GM18520 (cell line): ENCODE measurements around the gene TMUB1.

ENCODE experiments used
- ATAC-seq: cut with Tn5 transposase; IDR thresholded peaks from one replicate; pipeline ENCODE4 v1.9.1; 2021; ENCODE audit not compliant: unreplicated experiment

Gene TMUB1, protein sequence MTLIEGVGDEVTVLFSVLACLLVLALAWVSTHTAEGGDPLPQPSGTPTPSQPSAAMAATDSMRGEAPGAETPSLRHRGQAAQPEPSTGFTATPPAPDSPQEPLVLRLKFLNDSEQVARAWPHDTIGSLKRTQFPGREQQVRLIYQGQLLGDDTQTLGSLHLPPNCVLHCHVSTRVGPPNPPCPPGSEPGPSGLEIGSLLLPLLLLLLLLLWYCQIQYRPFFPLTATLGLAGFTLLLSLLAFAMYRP

DNA sequence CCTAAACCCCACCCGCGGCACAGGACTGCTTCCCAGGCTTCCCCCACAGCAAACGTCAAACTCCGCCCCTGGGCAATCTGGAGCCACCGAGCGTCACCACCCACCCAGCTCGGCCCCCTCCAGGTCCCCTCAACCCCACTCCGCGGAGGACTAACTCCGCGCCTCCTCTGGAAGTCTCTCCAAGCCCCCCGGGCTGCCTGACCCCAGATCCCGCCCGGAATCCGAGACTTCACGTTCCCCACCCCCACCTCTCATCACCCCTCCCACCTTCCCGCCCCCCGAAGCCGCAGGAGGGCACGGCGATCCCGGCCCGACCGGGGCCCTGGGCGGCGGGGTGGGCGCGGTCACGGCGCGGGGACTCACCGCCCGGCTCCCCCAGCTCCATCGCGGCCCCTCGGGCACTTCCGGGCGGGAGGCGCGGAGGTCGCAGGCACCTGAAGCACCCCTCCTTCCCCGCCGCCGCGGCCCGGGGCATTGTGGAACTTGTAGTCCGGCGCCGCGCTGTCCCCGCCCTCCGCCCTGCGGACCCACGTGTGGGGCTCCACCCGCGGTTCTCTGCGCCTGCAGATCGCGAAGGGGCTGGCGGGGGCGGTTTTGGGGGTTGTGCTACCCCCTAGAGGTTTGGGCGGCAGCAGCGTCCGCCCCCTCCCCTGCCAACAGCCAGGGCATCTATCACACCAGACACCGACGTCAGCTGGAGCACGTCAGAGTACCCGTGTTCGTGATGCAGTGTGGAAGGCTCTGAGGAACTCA lies at the start of gene TMUB1:
TSS of gene TMUB1 (minus strand) at position 423 of the 753 bp plus-strand sequence. CDS start 930 bp downstream, outside the sequence.
- ATAC-seq = peak; percentile 30

DNA sequence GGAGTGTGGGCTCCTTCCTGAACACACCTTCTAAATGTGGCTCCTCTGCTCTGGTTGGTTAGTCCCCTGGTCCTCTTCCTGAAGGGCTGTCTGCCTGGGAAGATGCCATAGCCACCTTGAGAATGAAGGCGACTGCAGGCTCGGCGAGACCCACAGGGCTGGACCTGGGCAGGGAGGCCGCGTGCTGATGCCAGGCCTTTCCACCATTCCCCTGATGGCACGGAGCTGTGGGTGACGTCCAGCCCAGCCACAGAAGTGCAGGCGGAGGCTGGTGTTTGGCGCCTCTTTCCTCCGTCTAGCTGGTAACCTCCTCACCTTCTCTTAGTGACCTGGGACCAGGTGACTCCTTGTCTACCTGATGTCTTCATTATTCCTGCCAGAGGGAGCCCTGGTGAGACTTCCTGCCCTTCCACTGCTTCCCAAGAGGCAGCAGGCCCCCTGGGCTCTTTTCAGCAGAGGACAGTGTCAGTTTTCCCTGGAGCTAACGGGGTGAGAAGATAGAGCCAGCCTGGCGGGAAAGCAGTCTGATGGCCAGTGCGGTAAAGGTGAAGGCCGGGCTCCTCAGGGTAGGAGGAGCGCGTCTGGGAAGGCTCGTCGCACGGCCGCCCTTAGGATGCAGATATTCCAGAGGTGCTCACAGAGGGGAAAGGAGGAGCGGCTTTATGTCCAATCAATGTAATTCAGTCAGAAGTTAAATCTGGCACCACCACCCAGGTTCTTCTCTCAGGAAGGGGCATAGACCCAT lies 49.3 kb upstream of the TMUB1 start:
- ATAC-seq = no peak

DNA sequence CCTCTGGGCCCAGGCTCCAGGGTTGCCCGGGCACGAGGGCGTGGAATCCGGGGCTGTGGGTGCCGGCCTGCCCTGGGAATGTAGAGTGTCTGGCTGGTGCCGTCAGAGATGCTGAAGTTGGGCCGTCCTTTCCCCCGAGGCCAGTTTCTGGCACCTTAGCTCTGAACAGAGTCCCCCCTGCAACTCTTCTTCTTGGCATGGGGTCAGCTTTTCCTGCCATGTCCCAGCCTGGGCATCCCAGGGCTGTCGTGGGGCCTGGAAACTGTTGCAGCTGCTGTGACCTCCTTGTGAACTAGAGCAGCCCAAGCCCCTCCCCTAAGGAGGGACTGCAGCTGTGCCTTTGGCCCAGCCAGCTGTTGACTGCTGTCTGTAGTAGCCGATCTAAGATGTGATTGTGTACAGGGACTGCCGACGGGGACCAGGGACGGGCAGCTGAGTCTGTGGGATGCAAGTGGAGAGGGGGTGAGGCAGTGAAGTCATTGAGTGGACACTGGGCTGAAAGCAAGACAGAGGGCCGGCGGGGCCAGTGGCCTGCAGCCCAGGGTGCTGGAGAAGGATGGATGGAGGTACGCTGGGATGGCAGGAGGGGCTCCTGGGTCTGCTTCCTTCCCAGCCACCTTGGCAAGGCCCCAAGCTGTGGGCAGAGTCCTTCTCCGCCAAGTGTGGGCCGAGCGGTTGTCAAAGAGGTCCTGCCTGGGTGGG lies 48.5 kb upstream of the TMUB1 start:
- no peak for ATAC-seq

DNA sequence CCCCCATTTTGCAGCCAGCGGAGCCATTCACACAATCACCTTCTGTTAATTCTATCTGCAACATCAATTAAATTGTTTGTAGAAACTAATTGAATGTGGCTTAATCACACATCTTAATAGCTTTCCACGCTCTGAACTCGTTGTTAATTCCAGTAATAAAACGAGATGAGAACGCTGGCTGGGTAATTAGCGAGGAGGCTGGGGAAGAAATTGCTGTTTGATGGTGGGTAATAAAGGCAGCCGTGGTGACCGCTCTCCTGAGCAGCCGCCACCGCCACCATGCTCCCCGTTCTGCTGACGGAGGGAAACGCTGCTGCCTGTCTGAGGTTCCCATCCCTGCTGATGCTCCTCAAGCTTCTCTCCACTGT lies 47.9 kb upstream of the TMUB1 start:
- no peak for ATAC-seq

DNA sequence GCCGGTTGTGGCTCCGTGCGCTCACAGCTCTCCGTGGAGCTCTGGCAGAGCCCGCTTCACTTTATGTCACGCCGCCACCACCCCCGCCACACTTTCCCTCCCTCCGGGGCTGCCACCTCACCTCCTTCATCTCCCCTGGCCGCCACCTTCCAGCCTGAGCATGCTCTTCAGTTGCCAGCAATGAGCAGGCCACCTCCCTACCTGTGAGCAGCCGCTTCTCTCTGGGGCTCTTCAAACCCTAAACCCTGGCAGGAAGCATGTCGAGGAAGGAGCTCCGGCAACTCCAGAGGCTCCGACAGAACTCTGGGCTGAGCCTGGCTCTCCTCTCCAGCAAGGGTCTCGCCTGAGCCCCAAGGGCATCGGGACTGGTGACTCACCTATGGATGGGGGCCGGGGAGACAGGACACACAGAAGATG lies 47.5 kb upstream of the TMUB1 start:
- ATAC-seq = no peak

DNA sequence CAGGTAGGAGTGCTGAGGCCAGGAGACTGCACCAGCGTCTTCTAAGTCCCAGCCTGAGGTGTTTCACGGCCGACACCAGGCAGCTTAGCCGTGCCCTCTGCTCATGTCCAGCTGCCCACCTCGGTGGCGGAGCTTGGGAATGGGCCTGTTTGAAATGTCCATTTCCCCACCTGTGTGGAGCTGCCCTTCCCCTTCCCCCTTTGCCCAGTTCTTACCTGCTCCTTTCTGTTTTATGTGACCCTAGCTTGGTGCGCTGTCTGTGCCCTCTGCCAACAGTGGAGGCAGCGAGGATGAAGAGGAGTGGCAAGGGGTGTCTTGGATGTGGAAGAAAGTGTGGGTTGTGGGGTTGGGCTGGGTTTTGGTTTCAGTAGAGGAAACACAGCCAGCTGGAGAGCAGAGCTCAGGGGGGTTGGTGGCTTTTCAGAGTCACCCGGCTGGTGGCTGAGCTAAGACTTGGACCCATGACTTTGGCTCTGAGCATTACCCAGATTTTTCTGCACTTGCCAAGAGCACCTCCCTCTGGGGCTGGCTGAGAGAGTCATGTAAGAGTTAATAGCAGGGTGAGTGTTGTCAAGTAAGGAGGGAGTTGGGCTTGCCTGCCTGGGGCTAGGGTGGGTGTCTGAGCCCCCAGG lies 46.8 kb upstream of the TMUB1 start:
- no peak for ATAC-seq

DNA sequence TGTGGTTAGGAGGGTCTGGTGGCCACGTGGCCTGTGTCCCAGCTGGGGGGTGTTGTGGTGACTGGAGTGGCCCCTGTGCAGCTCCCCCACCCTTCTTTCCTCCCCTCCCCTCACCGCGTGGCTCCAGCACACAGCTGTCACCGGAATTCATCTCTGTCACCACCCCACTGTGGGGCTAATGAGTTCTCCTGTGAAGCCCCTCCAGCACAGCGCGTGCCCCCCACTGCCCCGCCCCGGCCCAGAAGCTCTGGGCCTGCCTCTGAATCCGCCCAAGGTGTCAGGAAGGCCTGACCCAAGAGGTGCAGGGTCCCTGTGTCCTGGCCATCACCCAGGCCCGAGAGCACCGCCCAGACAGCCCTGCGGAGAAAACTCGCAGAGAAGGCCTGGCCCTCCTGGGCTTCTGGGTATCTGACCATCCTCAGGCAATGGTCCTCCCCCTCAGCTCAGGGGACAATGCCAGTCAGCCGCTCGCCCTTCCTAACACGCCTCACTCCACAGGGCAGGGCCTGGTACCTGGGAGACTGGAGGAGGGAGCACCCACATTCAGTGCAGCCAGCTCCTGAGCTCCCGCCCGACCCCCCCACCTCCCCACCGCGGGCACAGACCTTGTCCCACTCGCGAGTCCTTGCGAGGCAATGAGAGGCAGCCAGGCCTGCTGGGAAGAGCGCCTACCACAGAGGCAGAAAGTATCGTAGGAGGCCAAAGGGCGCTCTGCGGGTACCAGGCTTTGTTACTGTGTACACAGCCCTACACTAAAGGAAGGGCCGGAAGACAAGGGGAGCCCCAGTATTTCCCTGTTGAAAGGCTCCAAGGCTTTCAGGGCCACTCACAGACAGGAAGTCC lies 46.0 kb upstream of the TMUB1 start:
- no peak for ATAC-seq

DNA sequence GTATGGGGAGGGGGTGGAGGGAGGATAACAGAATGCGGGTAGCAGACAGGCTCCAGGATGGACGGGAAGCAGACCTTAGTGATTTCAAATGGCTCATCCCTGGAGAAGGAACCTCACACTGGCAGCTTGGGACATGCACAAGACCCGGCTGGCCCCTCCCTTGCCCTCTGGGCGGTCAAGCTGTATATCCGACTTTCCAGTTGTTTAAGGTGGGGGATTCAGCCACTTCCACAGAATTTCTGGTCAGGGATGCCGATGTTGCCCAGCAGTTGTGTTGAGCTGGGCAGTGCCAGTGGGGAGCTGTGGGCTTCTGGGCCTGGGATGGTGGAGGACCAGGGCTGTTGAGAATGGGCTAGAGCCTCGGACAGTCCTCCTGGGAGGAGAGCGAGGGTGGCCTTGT lies 45.4 kb upstream of the TMUB1 start:
- no peak for ATAC-seq

DNA sequence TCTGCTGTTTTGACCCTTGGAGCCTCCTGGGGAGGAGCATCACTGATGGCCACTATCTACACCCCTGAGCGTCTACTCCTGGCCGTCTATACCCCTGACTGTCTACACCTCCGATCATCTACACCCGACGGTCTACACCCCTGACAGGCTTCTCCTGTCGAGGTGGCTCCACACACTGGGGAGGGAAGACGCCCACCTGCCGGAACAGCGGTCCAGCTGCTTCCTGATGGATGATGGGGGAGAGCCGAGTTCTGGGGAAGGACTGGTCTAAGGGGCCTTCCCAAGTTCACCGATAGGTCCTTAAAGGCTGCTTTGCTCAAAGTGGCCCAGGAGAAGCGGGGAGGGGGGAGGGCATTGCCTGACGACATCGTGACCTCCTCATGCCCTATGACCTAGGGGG lies 44.9 kb upstream of the TMUB1 start:
- no peak for ATAC-seq

DNA sequence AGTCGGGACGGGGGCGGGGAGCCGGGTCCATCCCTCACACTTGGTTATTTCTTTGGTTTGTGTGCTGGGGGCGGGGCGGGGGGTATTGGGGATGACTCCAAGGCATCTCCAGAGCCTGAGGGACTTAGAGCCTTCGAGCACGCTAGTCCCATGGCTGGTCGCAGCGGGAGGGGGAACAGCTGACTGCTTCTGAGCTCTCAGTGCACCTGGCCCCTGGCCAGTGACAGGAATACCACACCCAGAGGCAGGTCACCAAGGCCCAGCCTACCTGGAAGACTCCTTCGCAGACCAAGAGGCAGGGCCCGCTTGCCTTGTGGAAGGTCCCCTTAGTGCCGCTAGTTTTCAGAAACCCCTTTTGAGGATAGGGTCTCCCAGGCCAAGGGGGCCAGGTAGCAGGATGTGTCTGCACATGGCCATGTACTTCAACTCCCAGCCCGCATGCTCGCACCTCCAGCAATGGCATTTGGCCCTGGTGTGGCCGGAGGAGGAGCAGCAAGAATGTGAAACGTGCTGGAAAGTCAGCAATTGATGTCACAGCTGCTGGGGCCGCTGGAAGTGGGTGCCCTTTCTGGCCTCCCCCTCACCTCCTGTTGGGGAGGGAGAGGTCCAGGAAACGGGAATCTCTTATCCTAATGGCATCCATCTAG lies 43.3 kb upstream of the TMUB1 start:
- ATAC-seq = no peak

DNA sequence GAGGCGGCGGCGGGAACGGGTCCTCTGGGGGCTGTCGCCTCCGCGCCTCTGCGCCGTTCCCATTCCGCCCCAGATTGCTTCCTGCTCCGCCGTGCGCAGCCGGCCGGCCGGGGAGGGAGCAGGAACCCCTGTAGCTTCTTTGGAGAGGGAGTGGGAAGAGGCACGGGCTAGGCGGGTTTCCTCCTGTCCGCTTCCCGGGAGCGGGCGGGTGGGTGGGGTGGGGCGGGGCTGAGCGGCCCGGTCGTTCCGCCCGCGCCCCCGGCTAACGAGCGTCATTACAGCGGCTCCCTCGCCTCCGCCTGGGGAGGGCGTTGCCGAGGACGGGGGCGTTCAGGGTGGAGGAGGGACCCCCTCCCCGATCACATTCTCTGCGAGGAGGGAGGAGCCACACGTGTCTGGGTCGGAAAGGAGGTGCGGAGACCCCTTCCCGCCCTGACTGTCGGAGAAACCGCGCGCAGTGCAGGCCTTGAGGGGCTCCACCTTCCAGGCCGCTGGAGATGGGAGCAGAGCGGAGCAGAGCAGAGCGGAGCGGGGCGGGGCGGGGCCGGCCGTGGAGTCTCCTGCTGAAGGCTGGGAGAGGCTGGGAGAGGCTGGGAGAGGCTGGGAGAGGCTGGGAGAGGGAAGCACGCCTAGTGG lies 42.7 kb upstream of the TMUB1 start:
- ATAC-seq = no peak

DNA sequence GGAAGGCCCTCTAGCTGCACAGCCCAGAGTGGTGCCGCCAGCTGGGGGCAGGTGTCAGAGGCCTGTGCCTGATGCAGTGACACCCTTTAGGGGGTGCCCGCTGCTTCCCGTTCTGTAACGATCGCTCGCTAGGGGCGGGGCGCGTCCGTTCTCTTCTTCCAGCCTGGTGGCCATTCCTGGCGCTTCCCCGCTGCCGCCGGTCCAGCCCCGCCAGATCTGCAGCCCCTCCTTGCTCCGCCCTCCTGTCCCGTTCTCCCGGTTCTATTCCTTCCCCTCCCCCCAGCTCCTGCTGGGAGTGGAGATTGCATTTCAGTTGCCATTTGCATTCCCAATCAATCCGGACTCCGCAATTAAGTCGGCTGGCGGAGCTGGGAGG lies 42.2 kb upstream of the TMUB1 start:
- no peak for ATAC-seq

DNA sequence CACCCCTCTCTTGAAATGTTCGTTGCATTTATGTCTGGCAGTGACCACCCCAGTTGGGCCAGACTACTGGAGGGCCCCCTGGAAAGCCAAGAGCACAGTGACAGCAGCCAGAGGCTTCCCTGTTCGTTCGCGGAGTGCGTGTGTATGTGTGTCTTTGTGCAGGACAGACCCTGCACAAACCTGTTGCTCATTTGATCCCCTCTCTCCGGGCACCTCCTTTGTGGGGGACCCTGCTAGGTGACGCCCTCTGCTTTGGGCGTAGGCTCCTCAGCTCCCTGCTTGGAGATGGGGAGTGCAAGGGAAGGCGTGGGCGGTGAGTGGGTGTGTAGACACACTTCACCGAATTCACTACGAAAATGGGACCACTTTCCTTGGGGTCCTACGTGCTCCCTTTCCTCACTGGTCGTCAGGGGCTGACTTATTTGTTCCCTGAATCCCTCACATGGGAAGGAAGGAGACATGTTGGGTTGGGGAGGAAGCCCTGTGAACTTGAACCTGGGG lies 41.7 kb upstream of the TMUB1 start:
- ATAC-seq = no peak

DNA sequence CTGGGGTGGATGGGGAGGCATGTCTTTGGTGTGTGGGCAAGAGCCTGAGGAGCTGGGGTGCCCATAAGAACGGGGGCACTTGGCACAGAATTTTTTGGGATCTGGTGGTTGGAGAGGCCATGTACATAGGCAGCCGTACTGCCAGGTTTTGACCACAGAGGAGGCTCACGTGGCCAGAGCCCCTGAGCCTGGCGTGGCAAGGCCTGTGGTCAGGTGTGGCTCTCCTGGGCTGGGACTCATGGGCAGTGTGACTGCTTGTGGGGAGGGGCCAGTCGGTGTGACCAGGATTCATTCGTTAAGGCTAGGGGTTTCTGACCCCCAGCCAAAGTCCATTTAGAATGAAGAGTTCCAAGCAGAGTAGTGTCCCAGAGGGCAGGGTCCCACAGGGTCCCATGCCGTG lies 41.2 kb upstream of the TMUB1 start:
- no peak for ATAC-seq

DNA sequence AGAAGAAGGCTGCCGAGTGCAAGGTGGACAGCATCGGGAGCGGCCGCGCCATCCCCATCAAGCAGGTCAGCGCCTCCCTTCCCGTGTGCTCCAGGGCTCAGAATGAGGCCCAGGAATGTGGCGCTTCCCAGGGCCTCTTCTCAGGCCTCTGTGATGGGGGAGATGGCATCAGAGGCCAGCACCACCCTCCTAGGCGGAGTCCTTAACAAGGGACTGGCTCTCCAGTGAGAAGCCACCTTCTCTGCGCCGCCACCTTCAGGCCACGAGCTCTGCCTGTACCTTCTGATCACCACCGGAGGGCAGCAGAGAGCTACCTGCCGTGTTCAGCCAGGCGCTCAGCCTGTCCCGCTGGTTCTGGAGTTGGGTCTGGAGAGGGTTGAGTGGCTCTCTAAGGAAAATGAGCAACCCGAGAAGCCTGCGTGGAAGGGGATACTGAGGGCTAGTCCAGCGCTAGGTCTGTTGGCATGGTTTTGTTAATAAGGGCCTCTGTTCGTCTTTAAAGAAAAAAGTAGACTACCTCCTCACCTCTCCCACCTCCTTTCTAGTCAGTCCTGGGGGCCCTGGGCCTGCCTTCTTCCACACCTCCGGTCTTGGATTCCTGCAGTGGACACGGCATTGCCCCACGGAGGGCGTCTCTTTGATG lies 40.6 kb upstream of the TMUB1 start:
- ATAC-seq = peak; percentile 72

DNA sequence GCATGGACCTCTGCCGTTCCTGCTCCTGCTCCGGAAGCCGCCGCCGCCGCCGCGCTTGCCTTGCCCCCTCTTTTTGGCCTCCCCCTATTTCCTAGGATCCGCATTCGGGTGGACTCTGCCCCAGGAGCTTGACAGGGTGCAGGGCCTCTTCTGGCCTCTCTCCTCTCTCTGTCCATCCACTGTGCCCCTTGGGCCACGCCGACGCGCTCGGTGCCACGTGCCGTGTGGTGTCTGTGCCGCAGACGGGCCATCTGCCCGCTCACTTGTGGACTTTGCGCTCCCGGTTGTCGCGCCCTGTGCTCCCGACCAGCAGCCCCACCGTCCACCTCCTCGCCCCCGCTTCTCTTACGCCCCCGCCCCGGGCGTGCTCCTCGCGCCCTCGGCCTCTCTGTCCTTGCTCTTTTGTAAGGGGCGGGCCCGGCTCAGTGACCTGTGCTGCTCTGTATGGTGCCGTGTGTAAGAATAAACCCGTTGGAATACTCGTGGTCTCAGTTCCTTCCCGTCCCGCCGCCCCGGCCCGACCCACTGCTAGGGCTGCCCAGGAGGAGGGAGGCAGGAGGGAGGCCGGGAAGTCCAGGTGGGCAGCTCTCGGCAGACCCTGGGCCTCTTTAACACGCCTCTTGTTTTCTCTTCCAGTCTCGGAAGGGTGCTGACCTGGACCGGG lies 40.0 kb upstream of the TMUB1 start:
- ATAC-seq = no peak

DNA sequence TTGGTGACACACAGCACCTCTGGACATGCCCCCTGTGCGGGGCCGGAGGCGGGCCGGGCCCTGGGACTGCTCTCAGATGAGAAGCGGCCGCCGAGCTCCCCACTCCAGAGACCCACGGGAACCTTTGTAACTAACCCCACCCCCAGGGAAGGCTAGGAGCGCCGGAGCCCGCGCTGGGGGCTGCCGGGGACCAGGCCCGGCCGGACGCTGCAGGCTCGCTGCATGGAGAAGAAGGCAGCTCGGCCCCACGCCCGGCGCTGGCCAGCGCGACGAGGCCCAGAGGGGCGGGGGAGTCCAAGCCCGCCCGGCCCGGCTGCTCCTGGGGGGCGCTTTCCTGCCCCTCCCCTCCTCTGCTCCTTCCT lies 39.5 kb upstream of the TMUB1 start:
- no peak for ATAC-seq

DNA sequence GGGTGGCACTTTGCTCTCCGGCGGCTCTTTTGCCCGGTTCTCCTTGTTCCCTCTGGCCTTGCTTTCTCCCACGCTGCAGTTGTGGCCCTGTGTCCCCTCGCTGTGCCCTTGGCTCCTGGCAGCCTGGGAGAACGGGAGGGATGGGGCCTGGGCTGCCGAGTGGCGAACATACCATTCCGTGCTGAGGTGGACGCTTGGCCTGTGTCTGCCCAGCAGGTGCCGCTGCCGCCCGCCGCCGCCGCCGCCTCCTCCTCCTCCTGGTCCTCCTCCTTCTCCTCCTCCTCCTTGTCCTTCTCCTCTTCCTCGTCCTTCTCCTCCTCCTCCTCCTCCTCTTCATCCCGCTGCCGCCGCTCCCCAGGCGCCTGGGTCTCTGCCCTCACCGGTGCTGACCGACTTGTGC lies 39.0 kb upstream of the TMUB1 start:
- ATAC-seq = no peak
